ENCODE results near the gene ATL1.

GRCh38 chr14:50608302-50608851 is 48.4 kb downstream of the ATL1 start:
- TF ChIP-seq CTCF (IDR thresholded peaks at IDR 0.05) = no peak
- no peak for TF ChIP-seq POLR2A (IDR thresholded peaks at IDR 0.05)
